ENCODE results near the gene PPTC7. TPM values are rescaled to one million over a fixed set of nuclear protein-coding genes. Genes with fewer than 3 reads are reported as not detected.
A peak's percentile ranks its signal among the peaks of the same experiment; 100 is the strongest.

Gene PPTC7
- total and polyA plus RNA-seq, 2 of the 13 experiments (the other 11 are each of a cell fraction or from before 2014, with no cell fraction given): 4.8 to 12.3 TPM

DNA sequence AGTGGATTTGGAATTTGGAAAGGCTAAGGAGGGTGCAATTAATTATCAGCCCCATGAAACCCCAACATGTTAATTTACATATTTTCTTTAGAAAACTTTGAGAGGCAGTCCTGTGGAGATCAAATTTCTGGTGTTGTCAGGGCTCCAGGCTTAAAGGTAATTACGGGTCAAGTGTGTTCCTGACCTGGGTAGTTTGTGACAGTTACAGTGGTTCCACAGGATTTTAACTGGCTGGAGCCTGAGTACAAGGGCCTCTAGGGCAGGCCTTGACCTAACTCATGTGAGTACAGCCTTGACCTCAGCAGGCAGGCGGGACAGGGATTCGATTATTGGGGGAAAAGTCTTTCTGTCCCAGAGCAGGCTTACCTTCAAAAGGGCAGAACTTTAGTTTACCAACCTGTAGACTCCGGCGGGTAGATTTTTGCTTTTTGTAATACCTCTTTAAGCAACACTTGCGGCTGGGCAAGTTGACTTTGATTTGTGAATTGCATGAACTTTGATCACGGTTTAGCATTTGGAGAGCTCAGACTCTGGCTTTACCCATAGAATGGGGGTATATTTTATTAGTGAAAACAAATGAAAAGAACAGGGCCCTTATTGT is 8.4 kb upstream of the PPTC7 start (continued):
- TF ChIP-seq SPEN (CRISPR knock-in tag; IDR thresholded peaks at IDR 0.05; ENCODE audit: low read depth): no peak; the same call in 1 of the 2 replicates
- TF ChIP-seq ZNF234 (CRISPR knock-in tag; conservative IDR thresholded peaks at IDR 0.05): no peak
- no peak for TF ChIP-seq ATAD3A (CRISPR knock-in tag; IDR thresholded peaks at IDR 0.05)
- TF ChIP-seq YEATS4 (CRISPR knock-in tag; IDR thresholded peaks at IDR 0.05; ENCODE audit: borderline replicate concordance): peak; percentile 60; the same call in 1 of the 2 replicates
- TF ChIP-seq, protein P1, sequence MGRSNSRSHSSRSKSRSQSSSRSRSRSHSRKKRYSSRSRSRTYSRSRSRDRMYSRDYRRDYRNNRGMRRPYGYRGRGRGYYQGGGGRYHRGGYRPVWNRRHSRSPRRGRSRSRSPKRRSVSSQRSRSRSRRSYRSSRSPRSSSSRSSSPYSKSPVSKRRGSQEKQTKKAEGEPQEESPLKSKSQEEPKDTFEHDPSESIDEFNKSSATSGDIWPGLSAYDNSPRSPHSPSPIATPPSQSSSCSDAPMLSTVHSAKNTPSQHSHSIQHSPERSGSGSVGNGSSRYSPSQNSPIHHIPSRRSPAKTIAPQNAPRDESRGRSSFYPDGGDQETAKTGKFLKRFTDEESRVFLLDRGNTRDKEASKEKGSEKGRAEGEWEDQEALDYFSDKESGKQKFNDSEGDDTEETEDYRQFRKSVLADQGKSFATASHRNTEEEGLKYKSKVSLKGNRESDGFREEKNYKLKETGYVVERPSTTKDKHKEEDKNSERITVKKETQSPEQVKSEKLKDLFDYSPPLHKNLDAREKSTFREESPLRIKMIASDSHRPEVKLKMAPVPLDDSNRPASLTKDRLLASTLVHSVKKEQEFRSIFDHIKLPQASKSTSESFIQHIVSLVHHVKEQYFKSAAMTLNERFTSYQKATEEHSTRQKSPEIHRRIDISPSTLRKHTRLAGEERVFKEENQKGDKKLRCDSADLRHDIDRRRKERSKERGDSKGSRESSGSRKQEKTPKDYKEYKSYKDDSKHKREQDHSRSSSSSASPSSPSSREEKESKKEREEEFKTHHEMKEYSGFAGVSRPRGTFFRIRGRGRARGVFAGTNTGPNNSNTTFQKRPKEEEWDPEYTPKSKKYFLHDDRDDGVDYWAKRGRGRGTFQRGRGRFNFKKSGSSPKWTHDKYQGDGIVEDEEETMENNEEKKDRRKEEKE (IDR thresholded peaks at IDR 0.05): no peak
- no peak for TF ChIP-seq ZNF780A (CRISPR knock-in tag; IDR thresholded peaks at IDR 0.05)
- no peak for TF ChIP-seq KDM3A (CRISPR knock-in tag; IDR thresholded peaks at IDR 0.05; ENCODE audit: low read depth)
- TF ChIP-seq, protein P2, sequence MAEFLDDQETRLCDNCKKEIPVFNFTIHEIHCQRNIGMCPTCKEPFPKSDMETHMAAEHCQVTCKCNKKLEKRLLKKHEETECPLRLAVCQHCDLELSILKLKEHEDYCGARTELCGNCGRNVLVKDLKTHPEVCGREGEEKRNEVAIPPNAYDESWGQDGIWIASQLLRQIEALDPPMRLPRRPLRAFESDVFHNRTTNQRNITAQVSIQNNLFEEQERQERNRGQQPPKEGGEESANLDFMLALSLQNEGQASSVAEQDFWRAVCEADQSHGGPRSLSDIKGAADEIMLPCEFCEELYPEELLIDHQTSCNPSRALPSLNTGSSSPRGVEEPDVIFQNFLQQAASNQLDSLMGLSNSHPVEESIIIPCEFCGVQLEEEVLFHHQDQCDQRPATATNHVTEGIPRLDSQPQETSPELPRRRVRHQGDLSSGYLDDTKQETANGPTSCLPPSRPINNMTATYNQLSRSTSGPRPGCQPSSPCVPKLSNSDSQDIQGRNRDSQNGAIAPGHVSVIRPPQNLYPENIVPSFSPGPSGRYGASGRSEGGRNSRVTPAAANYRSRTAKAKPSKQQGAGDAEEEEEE (CRISPR knock-in tag; IDR thresholded peaks at IDR 0.05; ENCODE audit: borderline replicate concordance): no peak
- TF ChIP-seq, protein P3, sequence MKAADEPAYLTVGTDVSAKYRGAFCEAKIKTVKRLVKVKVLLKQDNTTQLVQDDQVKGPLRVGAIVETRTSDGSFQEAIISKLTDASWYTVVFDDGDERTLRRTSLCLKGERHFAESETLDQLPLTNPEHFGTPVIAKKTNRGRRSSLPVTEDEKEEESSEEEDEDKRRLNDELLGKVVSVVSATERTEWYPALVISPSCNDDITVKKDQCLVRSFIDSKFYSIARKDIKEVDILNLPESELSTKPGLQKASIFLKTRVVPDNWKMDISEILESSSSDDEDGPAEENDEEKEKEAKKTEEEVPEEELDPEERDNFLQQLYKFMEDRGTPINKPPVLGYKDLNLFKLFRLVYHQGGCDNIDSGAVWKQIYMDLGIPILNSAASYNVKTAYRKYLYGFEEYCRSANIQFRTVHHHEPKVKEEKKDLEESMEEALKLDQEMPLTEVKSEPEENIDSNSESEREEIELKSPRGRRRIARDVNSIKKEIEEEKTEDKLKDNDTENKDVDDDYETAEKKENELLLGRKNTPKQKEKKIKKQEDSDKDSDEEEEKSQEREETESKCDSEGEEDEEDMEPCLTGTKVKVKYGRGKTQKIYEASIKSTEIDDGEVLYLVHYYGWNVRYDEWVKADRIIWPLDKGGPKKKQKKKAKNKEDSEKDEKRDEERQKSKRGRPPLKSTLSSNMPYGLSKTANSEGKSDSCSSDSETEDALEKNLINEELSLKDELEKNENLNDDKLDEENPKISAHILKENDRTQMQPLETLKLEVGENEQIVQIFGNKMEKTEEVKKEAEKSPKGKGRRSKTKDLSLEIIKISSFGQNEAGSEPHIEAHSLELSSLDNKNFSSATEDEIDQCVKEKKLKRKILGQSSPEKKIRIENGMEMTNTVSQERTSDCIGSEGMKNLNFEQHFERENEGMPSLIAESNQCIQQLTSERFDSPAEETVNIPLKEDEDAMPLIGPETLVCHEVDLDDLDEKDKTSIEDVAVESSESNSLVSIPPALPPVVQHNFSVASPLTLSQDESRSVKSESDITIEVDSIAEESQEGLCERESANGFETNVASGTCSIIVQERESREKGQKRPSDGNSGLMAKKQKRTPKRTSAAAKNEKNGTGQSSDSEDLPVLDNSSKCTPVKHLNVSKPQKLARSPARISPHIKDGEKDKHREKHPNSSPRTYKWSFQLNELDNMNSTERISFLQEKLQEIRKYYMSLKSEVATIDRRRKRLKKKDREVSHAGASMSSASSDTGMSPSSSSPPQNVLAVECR (CRISPR knock-in tag; IDR thresholded peaks at IDR 0.05; ENCODE audit: borderline replicate concordance): peak; percentile 58; the same call in 1 of the 2 replicates
- TF ChIP-seq, protein P4, sequence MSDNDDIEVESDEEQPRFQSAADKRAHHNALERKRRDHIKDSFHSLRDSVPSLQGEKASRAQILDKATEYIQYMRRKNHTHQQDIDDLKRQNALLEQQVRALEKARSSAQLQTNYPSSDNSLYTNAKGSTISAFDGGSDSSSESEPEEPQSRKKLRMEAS (IDR thresholded peaks at IDR 0.05): 0 out of 2 replicates have a peak, but pooled peaks have one; percentile 17
- TF ChIP-seq U2AF2 (IDR thresholded peaks at IDR 0.05; ENCODE audit: low read depth, low read length): no peak
- TF ChIP-seq SP5 (CRISPR knock-in tag; IDR thresholded peaks at IDR 0.05; ENCODE audit: borderline replicate concordance, low read depth): peak; percentile 60
- TF ChIP-seq ZBTB21 (CRISPR knock-in tag; IDR thresholded peaks at IDR 0.05): no peak
- TF ChIP-seq, protein P5, sequence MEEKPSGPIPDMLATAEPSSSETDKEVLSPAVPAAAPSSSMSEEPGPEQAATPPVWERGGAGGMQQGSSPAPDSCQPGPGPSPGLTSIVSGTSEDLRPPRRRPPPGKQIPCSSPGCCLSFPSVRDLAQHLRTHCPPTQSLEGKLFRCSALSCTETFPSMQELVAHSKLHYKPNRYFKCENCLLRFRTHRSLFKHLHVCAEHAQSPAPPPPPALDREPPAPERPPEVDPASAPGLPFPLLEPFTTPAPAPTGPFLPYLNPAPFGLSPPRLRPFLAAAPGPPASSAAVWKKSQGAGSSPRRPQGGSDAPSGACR (CRISPR knock-in tag; IDR thresholded peaks at IDR 0.05): 0 out of 2 replicates have a peak, but pooled peaks have one; percentile 26
- no peak for TF ChIP-seq ZNF557 (CRISPR knock-in tag; IDR thresholded peaks at IDR 0.05)
- TF ChIP-seq ZNF703 (CRISPR knock-in tag; IDR thresholded peaks at IDR 0.05; ENCODE audit: borderline replicate concordance): 0 out of 2 replicates have a peak, but pooled peaks have one; percentile 31
- no peak for TF ChIP-seq ZFP90 (CRISPR knock-in tag; IDR thresholded peaks at IDR 0.05; ENCODE audit: borderline replicate concordance)
- TF ChIP-seq, protein P6, sequence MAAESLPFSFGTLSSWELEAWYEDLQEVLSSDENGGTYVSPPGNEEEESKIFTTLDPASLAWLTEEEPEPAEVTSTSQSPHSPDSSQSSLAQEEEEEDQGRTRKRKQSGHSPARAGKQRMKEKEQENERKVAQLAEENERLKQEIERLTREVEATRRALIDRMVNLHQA (CRISPR knock-in tag; IDR thresholded peaks at IDR 0.05): no peak
- TF ChIP-seq ZNF737 (CRISPR knock-in tag; IDR thresholded peaks at IDR 0.05; ENCODE audit: borderline replicate concordance): no peak
- TF ChIP-seq ZNF644 (CRISPR knock-in tag; IDR thresholded peaks at IDR 0.05; ENCODE audit: low read depth): 0 out of 2 replicates have a peak, but pooled peaks have one; percentile 16
